HEK293 (cell line): Measurements from ENCODE around the gene SMIM44.
"Not testable (repeated sequence)": the region's sequence is repeated elsewhere in the genome, so short reads cannot be mapped to it uniquely, and the experiment has no call there.

Experiments
- CTCF ChIA-PET: fragments of 350-600 bp; formaldehyde crosslinking; extraction: SDS; loops from one replicate; lab custom pipeline; 2021; ENCODE audit warnings: antibody characterized with exemption; lab: Yijun Ruan, JAX
- POLR2A ChIA-PET: fragments of 300-600 bp; formaldehyde crosslinking; extraction: SDS; loops from one replicate; lab custom pipeline; 2020; ENCODE audit warnings: antibody characterized with exemption, inconsistent platforms; lab: Yijun Ruan, JAX
- H3K27ac ChIP-seq: fragments of 200-500 bp; sonication (Bioruptor generic); 2 replicates; pipeline ENCODE4 v1.5.1; 2014; ENCODE audit warnings: low read depth, low read length, control low read depth, inconsistent platforms; ENCODE audit errors: extremely low read depth
- H3K36me3 ChIP-seq, 2 experiments: fragments of 200-500 bp in 1 of 2; sonication (Bioruptor generic) in 1 of 2; 1 replicate in 1 of 2; 2 replicates in 1 of 2; pipeline ENCODE4 v1.5.1; 2014 to 2017; ENCODE audit warnings: inconsistent platforms in 2 of 2, low read length in 2 of 2; ENCODE audit not compliant: control insufficient read depth in 2 of 2, insufficient read depth in 1 of 2
- H3K4me1 ChIP-seq: fragments of 200-500 bp; sonication (Bioruptor generic); 2 replicates; pipeline ENCODE4 v1.5.1; 2014; ENCODE audit warnings: mild to moderate bottlenecking, low read length, inconsistent platforms; ENCODE audit not compliant: control insufficient read depth, insufficient read depth
- H3K4me3 ChIP-seq: 2 replicates; pipeline ENCODE4 v1.5.1; 2011; ENCODE audit warnings: low read depth, mild to moderate bottlenecking, control low read depth, low read length, moderate library complexity
- H3K9me3 ChIP-seq: fragments of 200-500 bp; sonication (Bioruptor generic); 2 replicates; pipeline ENCODE4 v1.5.1; 2014; ENCODE audit warnings: low read depth, low read length, inconsistent platforms; ENCODE audit not compliant: control insufficient read depth, insufficient read depth
- FEZF1 ChIP-seq: fragments of 450-650 bp; formaldehyde crosslinking; IDR thresholded peaks from 2 replicates; pipeline ENCODE4 v1.5.1; 2016; ENCODE audit warnings: missing biosample characterization, missing genetic modification characterization
- KLF16 ChIP-seq: fragments of 450-650 bp; formaldehyde crosslinking; IDR thresholded peaks from 2 replicates; pipeline ENCODE4 v1.5.1; 2017; ENCODE audit warnings: missing biosample characterization, missing genetic modification characterization
- ZNF10 ChIP-seq: fragments of 450-650 bp; formaldehyde crosslinking; IDR thresholded peaks from 2 replicates; pipeline ENCODE4 v1.5.1; 2017; ENCODE audit warnings: missing biosample characterization, missing genetic modification characterization
- ZNF121 ChIP-seq: fragments of 450-650 bp; formaldehyde crosslinking; IDR thresholded peaks from 2 replicates; pipeline ENCODE4 v1.5.1; 2016; ENCODE audit warnings: missing biosample characterization, missing genetic modification characterization
- ZNF157 ChIP-seq: fragments of 450-650 bp; formaldehyde crosslinking; IDR thresholded peaks from 2 replicates; pipeline ENCODE4 v1.5.1; 2016; ENCODE audit warnings: missing biosample characterization, missing genetic modification characterization
- ZNF202 ChIP-seq: fragments of 450-650 bp; formaldehyde crosslinking; IDR thresholded peaks from 2 replicates; pipeline ENCODE4 v1.5.1; 2016; ENCODE audit warnings: missing biosample characterization, missing genetic modification characterization, borderline replicate concordance
- ZNF23 ChIP-seq: fragments of 450-650 bp; formaldehyde crosslinking; IDR thresholded peaks from 2 replicates; pipeline ENCODE4 v1.5.1; 2016; ENCODE audit warnings: missing biosample characterization, missing genetic modification characterization, borderline replicate concordance
- ZNF239 ChIP-seq: fragments of 450-650 bp; formaldehyde crosslinking; IDR thresholded peaks from 2 replicates; pipeline ENCODE4 v1.5.1; 2016; ENCODE audit warnings: missing biosample characterization, missing genetic modification characterization
- ZNF248 ChIP-seq: fragments of 450-650 bp; formaldehyde crosslinking; IDR thresholded peaks from 2 replicates; pipeline ENCODE4 v1.5.1; 2017; ENCODE audit warnings: missing biosample characterization, missing genetic modification characterization
- ZNF501 ChIP-seq: fragments of 450-650 bp; formaldehyde crosslinking; IDR thresholded peaks from 2 replicates; pipeline ENCODE4 v1.5.1; 2016; ENCODE audit warnings: missing biosample characterization, missing genetic modification characterization
- ZNF544 ChIP-seq: fragments of 450-650 bp; formaldehyde crosslinking; IDR thresholded peaks from 2 replicates; pipeline ENCODE4 v1.5.0; 2017; ENCODE audit warnings: missing biosample characterization, missing genetic modification characterization
- ZNF596 ChIP-seq: fragments of 450-650 bp; IDR thresholded peaks from 2 replicates; pipeline ENCODE4 v1.5.0; 2018; ENCODE audit warnings: missing biosample characterization, mild to moderate bottlenecking, missing genetic modification characterization, moderate library complexity
- TF ChIP-seq, protein P1 (sequence below): fragments of 450-650 bp; formaldehyde crosslinking; IDR thresholded peaks from 2 replicates; pipeline ENCODE4 v1.5.1; 2017; ENCODE audit warnings: missing biosample characterization, missing genetic modification characterization
- TF ChIP-seq, protein P2 (sequence below): fragments of 450-650 bp; formaldehyde crosslinking; optimal IDR thresholded peaks from 2 replicates; pipeline ENCODE3; 2016; ENCODE audit warnings: missing biosample characterization, mild to moderate bottlenecking, missing genetic modification characterization

The SMIM44 gene

DNA sequence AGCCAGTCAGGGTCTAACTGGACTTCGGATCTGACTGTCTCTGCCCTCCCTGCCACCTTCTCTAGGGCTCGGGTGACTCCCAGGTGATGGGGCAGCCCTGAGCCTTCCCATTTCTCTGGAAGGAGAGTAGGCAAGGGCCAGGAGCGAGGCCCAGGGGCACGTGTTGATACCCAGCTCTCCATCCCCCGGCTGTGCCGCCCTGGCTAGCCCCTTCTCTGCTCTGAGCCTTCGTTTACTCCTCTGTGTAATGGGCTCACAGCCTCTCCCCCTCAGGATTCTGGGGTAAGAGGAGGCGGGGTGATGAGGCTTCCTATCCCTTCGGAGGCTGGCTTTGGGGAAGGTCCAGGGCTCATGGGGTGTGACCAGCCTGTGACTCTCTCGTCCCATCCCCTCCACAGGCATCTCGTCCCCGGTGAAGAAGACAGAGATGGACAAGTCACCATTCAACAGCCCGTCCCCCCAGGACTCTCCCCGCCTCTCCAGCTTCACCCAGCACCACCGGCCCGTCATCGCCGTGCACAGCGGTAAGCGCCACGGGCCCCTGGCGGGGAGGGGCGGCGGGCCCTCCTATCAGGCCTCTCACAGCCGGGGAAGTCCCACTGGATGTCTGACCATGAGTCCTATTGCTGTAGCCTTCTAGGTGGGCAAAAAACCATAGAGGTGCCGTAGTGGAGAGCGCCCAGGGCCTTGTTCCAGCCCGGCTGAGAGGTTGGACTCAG lies 34.5 kb downstream of the SMIM44 start:
- Histone ChIP-seq H3K4me3 (no peak overlapping the region), H3K9me3 (no peaks in the 10 kb centered on the region), H3K36me3 (peaks cover 0 to 47% of the 10 kb centered on the region in 2 experiments; a peak in 2 of 3 replicates), H3K4me1 (no peaks in the 10 kb centered on the region; the same call in 1 of the 2 replicates), H3K27ac (no peak overlapping the region)
- TF ChIP-seq ZNF248 (tag by site-specific recombination) (no peak), ZNF23 (tag by site-specific recombination) (no peak), ZNF544 (tag by site-specific recombination) (no peak), KLF16 (tag by site-specific recombination) (no peak), ZNF239 (no peak), ZNF10 (tag by site-specific recombination) (no peak), ZNF202 (tag by site-specific recombination) (no peak), ZNF157 (no peak)
- ChIA-PET POLR2A (no interaction called here), CTCF (interaction anchor here (0.5 to 0.6 kb wide), 2 partner anchors 20 to 113 kb away, joined by 3 read pairs; no protein-coding TSS in a partner anchor)

DNA sequence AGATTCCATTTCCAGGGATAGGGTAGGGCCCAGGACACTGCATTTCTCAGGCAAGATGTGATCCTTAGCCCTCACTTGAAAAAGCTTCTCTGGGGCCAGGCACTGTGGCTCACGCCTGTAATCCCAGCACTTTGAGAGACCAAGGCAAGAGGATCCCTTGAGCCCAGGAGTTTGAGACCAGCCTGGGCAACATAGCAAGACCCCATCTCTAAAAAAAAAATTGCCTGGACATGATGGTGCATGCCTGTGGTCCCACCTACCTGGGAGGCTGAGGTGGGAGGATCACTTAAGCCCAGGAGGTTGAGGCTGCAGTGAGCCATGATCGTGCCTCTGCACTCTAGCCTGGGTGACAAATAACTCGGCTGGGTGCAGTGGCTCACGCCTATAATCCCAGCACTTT lies 36.6 kb downstream of the SMIM44 start:
- POLR2A ChIA-PET = not testable (repeated sequence)
- CTCF ChIA-PET = interaction anchor here (1.1 to 2.6 kb wide), 3 partner anchors 9 to 26 kb away, joined by 3 to 9 read pairs (median 7); no protein-coding TSS in a partner anchor
- H3K36me3 ChIP-seq = peaks cover 0 to 30% of the 10 kb centered on the region in 2 experiments; a peak in 2 of 3 replicates

DNA sequence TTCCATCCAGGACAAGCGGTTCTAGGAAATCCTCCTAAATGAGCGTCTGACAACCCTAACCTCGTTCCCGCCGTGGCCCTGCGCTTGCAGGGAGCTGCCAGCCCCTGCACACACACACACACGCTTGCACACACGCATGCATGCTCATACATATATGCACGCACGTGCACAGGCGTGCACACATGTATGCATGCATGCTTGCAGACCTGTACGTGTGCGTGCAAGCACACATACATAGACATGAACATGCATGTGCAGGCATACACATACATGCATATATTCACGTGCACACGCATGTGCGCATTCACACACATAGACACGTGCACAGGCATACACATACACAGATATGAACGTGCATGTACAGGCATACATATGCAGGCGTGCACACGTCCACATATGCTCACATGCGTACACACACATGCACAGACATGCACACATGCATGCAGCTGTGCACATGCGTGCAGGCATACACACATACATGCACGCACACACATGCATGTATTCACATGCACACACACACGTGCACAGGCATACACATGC lies 38.5 kb downstream of the SMIM44 start:
- Histone ChIP-seq H3K36me3 (peaks cover 0 to 30% of the 10 kb centered on the region in 2 experiments; a peak in 2 of 3 replicates), H3K9me3 (no peaks in the 10 kb centered on the region), H3K27ac (no peak overlapping the region), H3K4me3 (no peak overlapping the region), H3K4me1 (no peaks in the 10 kb centered on the region)
- POLR2A ChIA-PET = no interaction called here
- CTCF ChIA-PET = no interaction called here
- peak; percentile 17; the same call in 1 of the 2 replicates for TF ChIP-seq FEZF1 (tag by site-specific recombination)
- TF ChIP-seq, protein P1, sequence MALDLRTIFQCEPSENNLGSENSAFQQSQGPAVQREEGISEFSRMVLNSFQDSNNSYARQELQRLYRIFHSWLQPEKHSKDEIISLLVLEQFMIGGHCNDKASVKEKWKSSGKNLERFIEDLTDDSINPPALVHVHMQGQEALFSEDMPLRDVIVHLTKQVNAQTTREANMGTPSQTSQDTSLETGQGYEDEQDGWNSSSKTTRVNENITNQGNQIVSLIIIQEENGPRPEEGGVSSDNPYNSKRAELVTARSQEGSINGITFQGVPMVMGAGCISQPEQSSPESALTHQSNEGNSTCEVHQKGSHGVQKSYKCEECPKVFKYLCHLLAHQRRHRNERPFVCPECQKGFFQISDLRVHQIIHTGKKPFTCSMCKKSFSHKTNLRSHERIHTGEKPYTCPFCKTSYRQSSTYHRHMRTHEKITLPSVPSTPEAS (tag by site-specific recombination) = 0 out of 2 replicates have a peak, but pooled peaks have one; percentile 15
- no peak for TF ChIP-seq ZNF501 (tag by site-specific recombination)
- no peak for TF ChIP-seq ZNF596 (tag by site-specific recombination)
- TF ChIP-seq, protein P2, sequence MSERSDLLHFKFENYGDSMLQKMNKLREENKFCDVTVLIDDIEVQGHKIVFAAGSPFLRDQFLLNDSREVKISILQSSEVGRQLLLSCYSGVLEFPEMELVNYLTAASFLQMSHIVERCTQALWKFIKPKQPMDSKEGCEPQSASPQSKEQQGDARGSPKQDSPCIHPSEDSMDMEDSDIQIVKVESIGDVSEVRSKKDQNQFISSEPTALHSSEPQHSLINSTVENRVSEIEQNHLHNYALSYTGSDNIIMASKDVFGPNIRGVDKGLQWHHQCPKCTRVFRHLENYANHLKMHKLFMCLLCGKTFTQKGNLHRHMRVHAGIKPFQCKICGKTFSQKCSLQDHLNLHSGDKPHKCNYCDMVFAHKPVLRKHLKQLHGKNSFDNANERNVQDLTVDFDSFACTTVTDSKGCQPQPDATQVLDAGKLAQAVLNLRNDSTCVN (tag by site-specific recombination) = peak; percentile 25

More for the DNA sequence above, 36.6 kb downstream of the SMIM44 start:
- TF ChIP-seq ZNF121 = peak; percentile 87
- not testable (repeated sequence) for H3K9me3 ChIP-seq, H3K4me3 ChIP-seq, H3K4me1 ChIP-seq, H3K27ac ChIP-seq
